GM23338 (cell line): ENCODE data around the gene UNC5C. TPM values are rescaled to one million over a fixed set of nuclear protein-coding genes. Genes with fewer than 3 reads are reported as not detected.

Experiments used
- ATAC-seq: fragments of 200-7000 bp; cut with Tn5 transposase; 3 replicates; pipeline ENCODE4 v1.9.1; 2020
- DNase-seq: peaks from one replicate; pipeline ENCODE4 v3.0.0-alpha.2; 2015; ENCODE audit warnings: low spot score
- H2AFZ ChIP-seq: fragments of 200-600 bp; sonication (generic); 2 replicates; pipeline ENCODE4 v1.8.0; 2016; ENCODE audit warnings: antibody characterized with exemption, mild to moderate bottlenecking, moderate library complexity
- H3F3A ChIP-seq: fragments of 200-600 bp; sonication (generic); replicated peaks from 2 replicates; pipeline ENCODE4 v1.8.0; 2017; ENCODE audit warnings: antibody characterized with exemption, mixed run types, low read depth
- H3K27ac ChIP-seq: fragments of 200-600 bp; sonication (generic); 2 replicates; pipeline ENCODE4 v1.6.1; 2016; ENCODE audit warnings: low read depth
- H3K27me3 ChIP-seq: fragments of 200-600 bp; sonication (generic); 2 replicates; pipeline ENCODE4 v1.8.0; 2016; ENCODE audit warnings: mild to moderate bottlenecking, mixed run types, moderate library complexity; ENCODE audit not compliant: insufficient read depth
- H3K36me3 ChIP-seq: fragments of 200-600 bp; sonication (generic); 2 replicates; pipeline ENCODE4 v1.8.0; 2016; ENCODE audit warnings: mild to moderate bottlenecking; ENCODE audit not compliant: insufficient read depth
- H3K4me1 ChIP-seq: fragments of 200-600 bp; sonication (generic); 2 replicates; pipeline ENCODE4 v1.8.0; 2016; ENCODE audit warnings: mild to moderate bottlenecking, moderate library complexity; ENCODE audit not compliant: insufficient read depth
- H3K4me2 ChIP-seq: fragments of 200-600 bp; sonication (generic); 2 replicates; pipeline ENCODE4 v1.7.1; 2017; ENCODE audit warnings: mixed run types
- H3K4me3 ChIP-seq: fragments of 200-600 bp; sonication (generic); 2 replicates; pipeline ENCODE4 v1.6.1; 2016; ENCODE audit warnings: mixed run types
- H3K79me2 ChIP-seq: fragments of 200-600 bp; sonication (generic); replicated peaks from 2 replicates; pipeline ENCODE4 v1.8.0; 2017; ENCODE audit warnings: mild to moderate bottlenecking; ENCODE audit not compliant: insufficient read depth
- H3K9me2 ChIP-seq: fragments of 200-600 bp; sonication (generic); 2 replicates; pipeline ENCODE4 v1.8.0; 2017; ENCODE audit not compliant: insufficient read depth
- H4K20me1 ChIP-seq: fragments of 200-600 bp; sonication (generic); replicated peaks from 2 replicates; pipeline ENCODE4 v1.8.0; 2017; ENCODE audit warnings: mild to moderate bottlenecking; ENCODE audit not compliant: insufficient read depth
- H3K27ac Mint-ChIP-seq: 2 replicates; pipeline ENCODE4 v1.8.0; 2020; ENCODE audit warnings: inconsistent platforms, mild to moderate bottlenecking, moderate library complexity, mixed read lengths
- H3K27me3 Mint-ChIP-seq: 3 replicates; pipeline ENCODE4 v1.8.0; 2022; ENCODE audit warnings: low read depth, mild to moderate bottlenecking, moderate library complexity, mixed read lengths, inconsistent platforms; ENCODE audit not compliant: insufficient read depth, poor library complexity
- H3K36me3 Mint-ChIP-seq: 3 replicates; pipeline ENCODE4 v1.8.0; 2021; ENCODE audit warnings: low read depth, mild to moderate bottlenecking, inconsistent platforms, moderate library complexity, mixed read lengths
- H3K4me1 Mint-ChIP-seq: 3 replicates; pipeline ENCODE4 v1.8.0; 2020; ENCODE audit warnings: mild to moderate bottlenecking, inconsistent platforms, mixed read lengths
- H3K4me3 Mint-ChIP-seq: 3 replicates; pipeline ENCODE4 v1.8.0; 2021; ENCODE audit warnings: moderate library complexity, mild to moderate bottlenecking, inconsistent platforms, mixed read lengths
- H3K9me3 Mint-ChIP-seq: 3 replicates; pipeline ENCODE4 v1.8.0; 2020; ENCODE audit warnings: moderate library complexity, mild to moderate bottlenecking, inconsistent platforms, mixed read lengths
- EZH2phosphoT487 ChIP-seq: fragments of 200-600 bp; sonication (generic); IDR thresholded peaks from one replicate; pipeline ENCODE4 v1.8.1; 2018; ENCODE audit warnings: antibody characterized with exemption; ENCODE audit not compliant: unreplicated experiment
- NANOG ChIP-seq: IDR thresholded peaks from 2 replicates; pipeline ENCODE4 v1.6.1; 2016; ENCODE audit warnings: antibody characterized with exemption, borderline replicate concordance
- ZNF114 ChIP-seq: fragments of 250-450 bp; sonication (Bioruptor Pico); IDR thresholded peaks from 2 replicates; pipeline ENCODE4 v1.5.0; 2020; ENCODE audit warnings: mild to moderate bottlenecking, moderate library complexity
- polyA plus RNA-seq: library from polyadenylated mRNA; unstranded; fragments of >200 nt; fragmentation: Nextera tagmentation; extraction: Ambion mirVana; gene quantifications from 2 replicates; pipeline ENCODE4 v1.2.1, GENCODE V29; 2016
- total RNA-seq: library from RNA; depleted of rRNA; stranded (reverse); fragments of >200 nt; shearing (Covaris generic); gene quantifications from 2 replicates; pipeline ENCODE4 v1.2.3, GENCODE V29; 2014
- TF ChIP-seq, protein P1 (sequence below): fragments of 250-450 bp; sonication (Bioruptor Pico); IDR thresholded peaks from 2 replicates; pipeline ENCODE4 v1.5.0; 2020; ENCODE audit warnings: mild to moderate bottlenecking, moderate library complexity
- TF ChIP-seq, protein P2 (sequence below): IDR thresholded peaks from 2 replicates; pipeline ENCODE4 v1.6.1; 2016; ENCODE audit warnings: antibody characterized with exemption
- TF ChIP-seq, protein P3 (sequence below), 2 experiments: fragments of 200-600 bp in 1 of 2; sonication (generic) in 1 of 2; conservative IDR thresholded peaks; 2 replicates each; pipeline versions ENCODE4 v1.5.1 to v1.6.1; 2016 to 2017; ENCODE audit warnings: antibody characterized with exemption in 2 of 2, low read depth in 2 of 2, mild to moderate bottlenecking in 2 of 2, moderate library complexity in 1 of 2

Gene UNC5C
- total and polyA plus RNA-seq, 2 experiments from 2014 or later: 0.08 to 0.21 TPM

DNA sequence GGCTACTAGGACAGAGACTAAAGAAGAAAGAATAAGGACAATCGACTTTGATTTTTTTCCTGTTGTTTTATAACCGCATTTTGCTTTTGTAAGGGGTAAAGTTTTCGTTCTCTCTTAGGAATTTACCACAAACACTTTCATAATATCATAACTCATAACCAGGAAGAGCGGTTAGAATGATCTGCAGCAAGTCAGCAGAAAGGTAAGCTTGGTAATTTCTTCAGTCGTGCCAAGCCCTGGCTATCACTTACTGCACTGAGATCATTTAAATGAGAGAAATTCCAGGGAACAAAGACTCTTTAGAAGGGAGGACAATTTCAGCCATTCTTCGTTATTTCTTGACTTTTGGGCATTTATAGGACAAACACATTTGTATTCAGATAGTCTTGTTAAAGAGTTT, 258.1 kb downstream of the UNC5C start (continued):
- TF ChIP-seq, protein P1, sequence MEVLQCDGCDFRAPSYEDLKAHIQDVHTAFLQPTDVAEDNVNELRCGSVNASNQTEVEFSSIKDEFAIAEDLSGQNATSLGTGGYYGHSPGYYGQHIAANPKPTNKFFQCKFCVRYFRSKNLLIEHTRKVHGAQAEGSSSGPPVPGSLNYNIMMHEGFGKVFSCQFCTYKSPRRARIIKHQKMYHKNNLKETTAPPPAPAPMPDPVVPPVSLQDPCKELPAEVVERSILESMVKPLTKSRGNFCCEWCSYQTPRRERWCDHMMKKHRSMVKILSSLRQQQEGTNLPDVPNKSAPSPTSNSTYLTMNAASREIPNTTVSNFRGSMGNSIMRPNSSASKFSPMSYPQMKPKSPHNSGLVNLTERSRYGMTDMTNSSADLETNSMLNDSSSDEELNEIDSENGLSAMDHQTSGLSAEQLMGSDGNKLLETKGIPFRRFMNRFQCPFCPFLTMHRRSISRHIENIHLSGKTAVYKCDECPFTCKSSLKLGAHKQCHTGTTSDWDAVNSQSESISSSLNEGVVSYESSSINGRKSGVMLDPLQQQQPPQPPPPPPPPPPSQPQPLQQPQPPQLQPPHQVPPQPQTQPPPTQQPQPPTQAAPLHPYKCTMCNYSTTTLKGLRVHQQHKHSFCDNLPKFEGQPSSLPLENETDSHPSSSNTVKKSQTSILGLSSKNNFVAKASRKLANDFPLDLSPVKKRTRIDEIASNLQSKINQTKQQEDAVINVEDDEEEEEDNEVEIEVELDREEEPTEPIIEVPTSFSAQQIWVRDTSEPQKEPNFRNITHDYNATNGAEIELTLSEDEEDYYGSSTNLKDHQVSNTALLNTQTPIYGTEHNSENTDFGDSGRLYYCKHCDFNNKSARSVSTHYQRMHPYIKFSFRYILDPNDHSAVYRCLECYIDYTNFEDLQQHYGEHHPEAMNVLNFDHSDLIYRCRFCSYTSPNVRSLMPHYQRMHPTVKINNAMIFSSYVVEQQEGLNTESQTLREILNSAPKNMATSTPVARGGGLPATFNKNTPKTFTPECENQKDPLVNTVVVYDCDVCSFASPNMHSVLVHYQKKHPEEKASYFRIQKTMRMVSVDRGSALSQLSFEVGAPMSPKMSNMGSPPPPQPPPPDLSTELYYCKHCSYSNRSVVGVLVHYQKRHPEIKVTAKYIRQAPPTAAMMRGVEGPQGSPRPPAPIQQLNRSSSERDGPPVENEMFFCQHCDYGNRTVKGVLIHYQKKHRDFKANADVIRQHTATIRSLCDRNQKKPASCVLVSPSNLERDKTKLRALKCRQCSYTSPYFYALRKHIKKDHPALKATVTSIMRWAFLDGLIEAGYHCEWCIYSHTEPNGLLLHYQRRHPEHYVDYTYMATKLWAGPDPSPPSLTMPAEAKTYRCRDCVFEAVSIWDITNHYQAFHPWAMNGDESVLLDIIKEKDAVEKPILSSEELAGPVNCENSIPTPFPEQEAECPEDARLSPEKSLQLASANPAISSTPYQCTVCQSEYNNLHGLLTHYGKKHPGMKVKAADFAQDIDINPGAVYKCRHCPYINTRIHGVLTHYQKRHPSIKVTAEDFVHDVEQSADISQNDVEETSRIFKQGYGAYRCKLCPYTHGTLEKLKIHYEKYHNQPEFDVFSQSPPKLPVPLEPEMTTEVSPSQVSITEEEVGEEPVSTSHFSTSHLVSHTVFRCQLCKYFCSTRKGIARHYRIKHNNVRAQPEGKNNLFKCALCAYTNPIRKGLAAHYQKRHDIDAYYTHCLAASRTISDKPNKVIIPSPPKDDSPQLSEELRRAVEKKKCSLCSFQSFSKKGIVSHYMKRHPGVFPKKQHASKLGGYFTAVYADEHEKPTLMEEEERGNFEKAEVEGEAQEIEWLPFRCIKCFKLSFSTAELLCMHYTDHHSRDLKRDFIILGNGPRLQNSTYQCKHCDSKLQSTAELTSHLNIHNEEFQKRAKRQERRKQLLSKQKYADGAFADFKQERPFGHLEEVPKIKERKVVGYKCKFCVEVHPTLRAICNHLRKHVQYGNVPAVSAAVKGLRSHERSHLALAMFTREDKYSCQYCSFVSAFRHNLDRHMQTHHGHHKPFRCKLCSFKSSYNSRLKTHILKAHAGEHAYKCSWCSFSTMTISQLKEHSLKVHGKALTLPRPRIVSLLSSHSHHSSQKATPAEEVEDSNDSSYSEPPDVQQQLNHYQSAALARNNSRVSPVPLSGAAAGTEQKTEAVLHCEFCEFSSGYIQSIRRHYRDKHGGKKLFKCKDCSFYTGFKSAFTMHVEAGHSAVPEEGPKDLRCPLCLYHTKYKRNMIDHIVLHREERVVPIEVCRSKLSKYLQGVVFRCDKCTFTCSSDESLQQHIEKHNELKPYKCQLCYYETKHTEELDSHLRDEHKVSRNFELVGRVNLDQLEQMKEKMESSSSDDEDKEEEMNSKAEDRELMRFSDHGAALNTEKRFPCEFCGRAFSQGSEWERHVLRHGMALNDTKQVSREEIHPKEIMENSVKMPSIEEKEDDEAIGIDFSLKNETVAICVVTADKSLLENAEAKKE (CRISPR knock-in tag): no peak
- TF ChIP-seq, protein P2, sequence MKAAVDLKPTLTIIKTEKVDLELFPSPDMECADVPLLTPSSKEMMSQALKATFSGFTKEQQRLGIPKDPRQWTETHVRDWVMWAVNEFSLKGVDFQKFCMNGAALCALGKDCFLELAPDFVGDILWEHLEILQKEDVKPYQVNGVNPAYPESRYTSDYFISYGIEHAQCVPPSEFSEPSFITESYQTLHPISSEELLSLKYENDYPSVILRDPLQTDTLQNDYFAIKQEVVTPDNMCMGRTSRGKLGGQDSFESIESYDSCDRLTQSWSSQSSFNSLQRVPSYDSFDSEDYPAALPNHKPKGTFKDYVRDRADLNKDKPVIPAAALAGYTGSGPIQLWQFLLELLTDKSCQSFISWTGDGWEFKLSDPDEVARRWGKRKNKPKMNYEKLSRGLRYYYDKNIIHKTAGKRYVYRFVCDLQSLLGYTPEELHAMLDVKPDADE: no peak
- TF ChIP-seq, protein P3, sequence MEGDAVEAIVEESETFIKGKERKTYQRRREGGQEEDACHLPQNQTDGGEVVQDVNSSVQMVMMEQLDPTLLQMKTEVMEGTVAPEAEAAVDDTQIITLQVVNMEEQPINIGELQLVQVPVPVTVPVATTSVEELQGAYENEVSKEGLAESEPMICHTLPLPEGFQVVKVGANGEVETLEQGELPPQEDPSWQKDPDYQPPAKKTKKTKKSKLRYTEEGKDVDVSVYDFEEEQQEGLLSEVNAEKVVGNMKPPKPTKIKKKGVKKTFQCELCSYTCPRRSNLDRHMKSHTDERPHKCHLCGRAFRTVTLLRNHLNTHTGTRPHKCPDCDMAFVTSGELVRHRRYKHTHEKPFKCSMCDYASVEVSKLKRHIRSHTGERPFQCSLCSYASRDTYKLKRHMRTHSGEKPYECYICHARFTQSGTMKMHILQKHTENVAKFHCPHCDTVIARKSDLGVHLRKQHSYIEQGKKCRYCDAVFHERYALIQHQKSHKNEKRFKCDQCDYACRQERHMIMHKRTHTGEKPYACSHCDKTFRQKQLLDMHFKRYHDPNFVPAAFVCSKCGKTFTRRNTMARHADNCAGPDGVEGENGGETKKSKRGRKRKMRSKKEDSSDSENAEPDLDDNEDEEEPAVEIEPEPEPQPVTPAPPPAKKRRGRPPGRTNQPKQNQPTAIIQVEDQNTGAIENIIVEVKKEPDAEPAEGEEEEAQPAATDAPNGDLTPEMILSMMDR (conservative IDR thresholded peaks at IDR 0.05; ENCODE audit: low read depth in 2 of 2): no peak
- TF ChIP-seq EZH2phosphoT487 (no peak), ZNF114 (no peak)

DNA sequence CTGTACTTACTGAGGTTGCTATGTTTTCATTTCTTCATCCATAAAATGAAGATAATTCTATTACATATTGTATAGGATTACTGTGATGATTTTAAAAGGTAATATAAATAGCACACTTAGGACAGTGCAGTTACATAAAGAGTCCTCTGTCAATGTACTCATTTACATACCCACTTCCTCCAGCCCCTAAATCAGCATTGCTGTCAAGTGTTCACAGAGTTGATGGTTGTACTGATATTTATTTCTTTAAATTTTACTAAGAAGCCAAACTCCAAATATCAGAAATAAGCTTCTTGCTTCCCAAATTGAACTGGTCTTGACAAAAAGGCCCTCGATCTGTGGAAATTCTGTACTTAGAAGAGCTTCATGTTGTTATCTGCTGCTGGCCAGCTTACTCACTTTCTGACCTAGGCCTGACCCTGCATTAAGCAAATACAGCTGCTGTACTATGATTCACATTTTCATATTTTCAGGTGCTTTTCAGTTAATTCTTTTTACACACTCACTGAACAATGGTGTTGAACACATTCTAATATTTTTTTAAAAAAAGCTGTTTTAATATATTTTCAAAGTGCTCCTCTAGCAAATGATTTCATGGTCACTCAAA, 259.6 kb downstream of the UNC5C start:
- no peak for ATAC-seq
- Histone ChIP-seq H3K27me3 (no peaks in the 10 kb centered on the region), H3K4me2 (no peak overlapping the region), H3K36me3 (no peaks in the 10 kb centered on the region), H2AFZ (no peak overlapping the region), H3K4me1 (no peaks in the 10 kb centered on the region), H3K4me3 (no peak overlapping the region), H3K79me2 (no peaks in the 10 kb centered on the region), H3K27ac (no peak overlapping the region), H3K9me2 (no peaks in the 10 kb centered on the region), H4K20me1 (no peaks in the 10 kb centered on the region), H3F3A (no peaks in the 10 kb centered on the region)
- Mint-ChIP-seq H3K9me3 (peaks cover 5% of the 10 kb centered on the region), H3K36me3 (peaks cover 4% of the 10 kb centered on the region; the same call in 2 of the 3 replicates), H3K27me3 (no peaks in the 10 kb centered on the region), H3K4me1 (peaks cover 5% of the 10 kb centered on the region; the same call in 1 of the 3 replicates), H3K27ac (no peak overlapping the region), H3K4me3 (no peak overlapping the region)
- no peak for DNase-seq
- TF ChIP-seq, protein P1 (CRISPR knock-in tag): no peak
- no peak for TF ChIP-seq NANOG
